Pancreas (tissue), 10 donors: ENCODE results near the gene C1orf159. TPM values are rescaled to one million over a fixed set of nuclear protein-coding genes. Genes with fewer than 3 reads are reported as not detected.
A peak's percentile ranks its signal among the peaks of the same experiment; 100 is the strongest.

Source experiments
- ATAC-seq, 4 donors: fragments of 200-7000 bp; cut with Tn5 transposase; one replicate each; pipeline versions ENCODE4 v1.8.0 to v1.9.1; 2020; ENCODE audit warnings: mild to moderate bottlenecking in 4 of 4, moderate library complexity in 4 of 4
- DNase-seq, 6 donors: peaks; one replicate each; pipeline ENCODE4 v3.0.0-alpha.2; 2020
- FAIRE-seq: peaks from 2 replicates; lab custom pipeline; 2012; peaks lifted over from hg19 to GRCh38; lab: Jason Lieb, UNC
- H3K27ac ChIP-seq, 4 donors: fragments of 200-600 bp; sonication (generic); 1 replicate in 3 of 4; 2 replicates in 1 of 4; pipeline versions ENCODE4 v1.5.0 to v1.8.0; 2020
- H3K27me3 ChIP-seq, 4 donors: fragments of 200-600 bp; one replicate each; pipeline ENCODE4 v1.8.0; 2021
- H3K36me3 ChIP-seq, 3 donors: fragments of 200-600 bp; sonication (generic) in 1 of 3; one replicate each; pipeline versions ENCODE4 v1.5.0 to v1.8.0; 2020 to 2021
- H3K4me1 ChIP-seq, 3 donors: fragments of 200-600 bp; one replicate each; pipeline ENCODE4 v1.8.0; 2021
- H3K4me3 ChIP-seq, 4 donors: fragments of 200-600 bp; sonication (generic) in 2 of 4; one replicate each; pipeline versions ENCODE4 v1.5.0 to v1.8.0; 2020 to 2021
- H3K9me3 ChIP-seq, 4 donors: fragments of 200-600 bp; one replicate each; pipeline ENCODE4 v1.8.0; 2021
- CTCF ChIP-seq, 4 donors: fragments of 200-600 bp; sonication (generic) in 3 of 4; IDR thresholded peaks; one replicate each; pipeline versions ENCODE4 v1.5.0 to v1.8.0; 2021; ENCODE audit warnings: antibody characterized with exemption in 4 of 4
- WGBS, 2 donors: extraction: QIAGEN DNeasy Blood & Tissue Kit; methylation state at CpG; one replicate each; pipeline ENCODE4 v1.1.7; 2013; 5-methylcytosine and 5-hydroxymethylcytosine counted together
- intact Hi-C, 3 donors: fragments of 100-400 bp; cut with DNase I; formaldehyde crosslinking; loops; one replicate each; pipeline versions ENCODE4 v1.11.1 to v1.14.2; 2022
- polyA plus RNA-seq, 2 donors: library from polyadenylated mRNA; stranded (reverse); fragments of 200-250 nt; gene quantifications; one replicate each; pipeline ENCODE4 v1.2.3, GENCODE V29; 2013
- total RNA-seq, 6 donors: library from RNA; stranded (reverse); fragmentation: NEBNext Ultra II Directional in 4 of 6; extraction: Animal tissue kit (Norgen Biotek cat#: 25700) in 4 of 6; gene quantifications; one replicate each; pipeline versions ENCODE4 v1.2.1 to v1.2.4, GENCODE V29; 2021 to 2023
- donor health status: healthy with polysubstance abuse.
- donor health status: DM: no; HTN: no; CAD: no; lungs with moderate emphysema.
- donor health status: DM: no; HTN: no; CAD: no.
- donor health status: control.
- donor health status: control.
- donor health status: Bipolar disorder and iron deficiency.
- donor health status: DM: yes; HTN: yes; CAD: no.
- donor health status: DM: no; HTN: no; CAD: no.
- donor health status: DM: no; HTN: no; CAD: no.
- donor health status: DM: yes; HTN: yes; CAD: no.

The C1orf159 gene
- total and polyA plus RNA-seq, 8 donors: 3.0 to 30.7 (median 4.9) TPM

- WGBS, 2 donors: 60 to 71% methylated on average over 15 to 17 of the region's 17 CpGs
- DNase-seq (no peak), ATAC-seq (no peak), FAIRE-seq (no peak)
- no peaks in the 10 kb centered on the region for H3K36me3 ChIP-seq
- H3K9me3 ChIP-seq: no peaks in the 10 kb centered on the region
- H3K27me3 ChIP-seq: no peaks in the 10 kb centered on the region
- intact Hi-C loops: loop anchor here in 1 of 3 donors (10.0 kb wide), 2 partner anchors 75 to 255 kb away; partner anchors contain the start of gene C1orf159
- no peak overlapping the region for H3K27ac ChIP-seq
- H3K4me1 ChIP-seq: peaks cover 8 to 9% (median 8%) of the 10 kb centered on the region in 3 donors
- TF ChIP-seq CTCF (IDR thresholded peaks at IDR 0.05): no peak
- H3K4me3 ChIP-seq: no peak overlapping the region
Measured at GRCh38 chr1:1039145-1039910, 76.6 kb downstream of the C1orf159 start.

GRCh38 chr1:1038694-1039093 lies 77.2 kb downstream of the C1orf159 start:
- no peak overlapping the region for H3K4me3 ChIP-seq
- no peaks in the 10 kb centered on the region for H3K27me3 ChIP-seq
- FAIRE-seq (no peak), DNase-seq (no peak), ATAC-seq (no peak)
- no peak overlapping the region for H3K27ac ChIP-seq
- peaks cover 8 to 9% (median 8%) of the 10 kb centered on the region in 3 donors for H3K4me1 ChIP-seq
- H3K9me3 ChIP-seq: no peaks in the 10 kb centered on the region
- no peak for TF ChIP-seq CTCF (IDR thresholded peaks at IDR 0.05)
- 90 to 96% methylated on average over 6 of the region's 6 CpGs for WGBS, 2 donors
- intact Hi-C loops: loop anchor here in 1 of 3 donors (10.0 kb wide), 2 partner anchors 76 to 256 kb away; partner anchors contain the start of gene C1orf159
- no peaks in the 10 kb centered on the region for H3K36me3 ChIP-seq

- DNase-seq (peak in 3 of 6 donors; percentile 60 to 77 (median 61)), ATAC-seq (peak in 3 of 4 donors; percentile 19 to 28 (median 22)), FAIRE-seq (no peak)
- Histone ChIP-seq H3K36me3 (no peaks in the 10 kb centered on the region), H3K27ac (no peak overlapping the region), H3K9me3 (no peaks in the 10 kb centered on the region), H3K27me3 (no peaks in the 10 kb centered on the region), H3K4me3 (no peak overlapping the region), H3K4me1 (peaks cover 8 to 10% (median 9%) of the 10 kb centered on the region in 3 donors)
- WGBS, 2 donors: 58 to 62% methylated on average over 30 of the region's 30 CpGs
- no peak for TF ChIP-seq CTCF (IDR thresholded peaks at IDR 0.05)
- intact Hi-C loops: loop anchor here in 1 of 3 donors (10.0 kb wide), 2 partner anchors 77 to 257 kb away; partner anchors contain the start of gene C1orf159
Measured at GRCh38 chr1:1037366-1038327, 78.2 kb downstream of the C1orf159 start.

GRCh38 chr1:1035291-1035943 lies 80.5 kb downstream of the C1orf159 start:
- no peaks in the 10 kb centered on the region for H3K36me3 ChIP-seq
- H3K27me3 ChIP-seq: no peaks in the 10 kb centered on the region
- 92 to 95% methylated on average over 19 of the region's 19 CpGs for WGBS, 2 donors
- peaks cover 7 to 11% (median 7%) of the 10 kb centered on the region in 3 donors for H3K4me1 ChIP-seq
- DNase-seq (no peak), FAIRE-seq (no peak), ATAC-seq (no peak)
- intact Hi-C loops: loop anchor here in 1 of 3 donors (10.0 kb wide), 2 partner anchors 79 to 259 kb away; partner anchors contain the start of gene C1orf159
- no peak overlapping the region for H3K4me3 ChIP-seq
- H3K27ac ChIP-seq: no peak overlapping the region
- H3K9me3 ChIP-seq: no peaks in the 10 kb centered on the region
- TF ChIP-seq CTCF (IDR thresholded peaks at IDR 0.05): no peak
